Measurements from ENCODE around the gene MLN.

The MLN gene

GRCh38 chr6:33757906-33758305 lies 45.9 kb downstream of the MLN start:
- TF ChIP-seq ZNF70 (CRISPR knock-in tag; IDR thresholded peaks at IDR 0.05) (peak; percentile 91), PATZ1 (CRISPR knock-in tag; IDR thresholded peaks at IDR 0.05; ENCODE audit: borderline replicate concordance) (no peak)
- no peak for ATAC-seq

DNA sequence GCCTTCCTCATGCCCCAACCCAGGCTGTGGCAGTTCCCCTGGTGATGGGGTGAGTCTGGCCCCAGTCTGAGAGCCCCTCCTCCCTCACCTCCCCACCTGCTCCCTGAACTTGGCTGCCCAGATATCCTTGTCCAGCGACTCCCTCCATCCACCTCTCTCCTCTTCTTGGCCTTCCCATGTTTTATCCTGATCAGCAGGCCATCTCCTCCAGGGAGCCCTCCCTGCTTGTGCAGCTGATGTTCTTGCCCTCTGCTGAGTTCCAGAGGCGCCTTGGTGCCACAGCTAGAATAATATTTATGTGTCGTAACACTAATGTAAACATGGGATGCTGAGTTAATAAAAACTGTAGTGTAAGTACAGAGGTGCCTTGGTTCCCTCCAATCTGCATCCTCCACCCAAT lies 46.7 kb downstream of the MLN start:
- ATAC-seq, result no peak
- TF ChIP-seq TOX (CRISPR knock-in tag; IDR thresholded peaks at IDR 0.05; ENCODE audit: borderline replicate concordance) (no peak), ZNF8 (CRISPR knock-in tag; IDR thresholded peaks at IDR 0.05) (no peak), OSR1 (CRISPR knock-in tag; IDR thresholded peaks at IDR 0.05) (no peak), BACH2 (CRISPR knock-in tag; IDR thresholded peaks at IDR 0.05; ENCODE audit: borderline replicate concordance) (no peak), ZNF70 (CRISPR knock-in tag; IDR thresholded peaks at IDR 0.05) (no peak)
- TF ChIP-seq, protein P1, sequence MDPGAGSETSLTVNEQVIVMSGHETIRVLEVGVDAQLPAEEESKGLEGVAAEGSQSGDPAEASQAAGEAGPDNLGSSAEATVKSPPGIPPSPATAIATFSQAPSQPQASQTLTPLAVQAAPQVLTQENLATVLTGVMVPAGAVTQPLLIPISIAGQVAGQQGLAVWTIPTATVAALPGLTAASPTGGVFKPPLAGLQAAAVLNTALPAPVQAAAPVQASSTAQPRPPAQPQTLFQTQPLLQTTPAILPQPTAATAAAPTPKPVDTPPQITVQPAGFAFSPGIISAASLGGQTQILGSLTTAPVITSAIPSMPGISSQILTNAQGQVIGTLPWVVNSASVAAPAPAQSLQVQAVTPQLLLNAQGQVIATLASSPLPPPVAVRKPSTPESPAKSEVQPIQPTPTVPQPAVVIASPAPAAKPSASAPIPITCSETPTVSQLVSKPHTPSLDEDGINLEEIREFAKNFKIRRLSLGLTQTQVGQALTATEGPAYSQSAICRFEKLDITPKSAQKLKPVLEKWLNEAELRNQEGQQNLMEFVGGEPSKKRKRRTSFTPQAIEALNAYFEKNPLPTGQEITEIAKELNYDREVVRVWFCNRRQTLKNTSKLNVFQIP (CRISPR knock-in tag; IDR thresholded peaks at IDR 0.05; ENCODE audit: borderline replicate concordance, low read depth), result no peak
- TF ChIP-seq, protein P2, sequence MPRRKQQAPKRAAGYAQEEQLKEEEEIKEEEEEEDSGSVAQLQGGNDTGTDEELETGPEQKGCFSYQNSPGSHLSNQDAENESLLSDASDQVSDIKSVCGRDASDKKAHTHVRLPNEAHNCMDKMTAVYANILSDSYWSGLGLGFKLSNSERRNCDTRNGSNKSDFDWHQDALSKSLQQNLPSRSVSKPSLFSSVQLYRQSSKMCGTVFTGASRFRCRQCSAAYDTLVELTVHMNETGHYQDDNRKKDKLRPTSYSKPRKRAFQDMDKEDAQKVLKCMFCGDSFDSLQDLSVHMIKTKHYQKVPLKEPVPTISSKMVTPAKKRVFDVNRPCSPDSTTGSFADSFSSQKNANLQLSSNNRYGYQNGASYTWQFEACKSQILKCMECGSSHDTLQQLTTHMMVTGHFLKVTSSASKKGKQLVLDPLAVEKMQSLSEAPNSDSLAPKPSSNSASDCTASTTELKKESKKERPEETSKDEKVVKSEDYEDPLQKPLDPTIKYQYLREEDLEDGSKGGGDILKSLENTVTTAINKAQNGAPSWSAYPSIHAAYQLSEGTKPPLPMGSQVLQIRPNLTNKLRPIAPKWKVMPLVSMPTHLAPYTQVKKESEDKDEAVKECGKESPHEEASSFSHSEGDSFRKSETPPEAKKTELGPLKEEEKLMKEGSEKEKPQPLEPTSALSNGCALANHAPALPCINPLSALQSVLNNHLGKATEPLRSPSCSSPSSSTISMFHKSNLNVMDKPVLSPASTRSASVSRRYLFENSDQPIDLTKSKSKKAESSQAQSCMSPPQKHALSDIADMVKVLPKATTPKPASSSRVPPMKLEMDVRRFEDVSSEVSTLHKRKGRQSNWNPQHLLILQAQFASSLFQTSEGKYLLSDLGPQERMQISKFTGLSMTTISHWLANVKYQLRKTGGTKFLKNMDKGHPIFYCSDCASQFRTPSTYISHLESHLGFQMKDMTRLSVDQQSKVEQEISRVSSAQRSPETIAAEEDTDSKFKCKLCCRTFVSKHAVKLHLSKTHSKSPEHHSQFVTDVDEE (CRISPR knock-in tag; IDR thresholded peaks at IDR 0.05), result no peak

GRCh38 chr6:33756211-33756954 lies 47.4 kb downstream of the MLN start:
- no peak for ATAC-seq
- TF ChIP-seq CSDC2 (CRISPR knock-in tag; IDR thresholded peaks at IDR 0.05) (no peak), RARB (CRISPR knock-in tag; IDR thresholded peaks at IDR 0.05) (no peak), CREB5 (CRISPR knock-in tag; IDR thresholded peaks at IDR 0.05; ENCODE audit: low read depth) (no peak), ZFP30 (CRISPR knock-in tag; IDR thresholded peaks at IDR 0.05) (no peak), SNAI2 (CRISPR knock-in tag; IDR thresholded peaks at IDR 0.05) (no peak)

DNA sequence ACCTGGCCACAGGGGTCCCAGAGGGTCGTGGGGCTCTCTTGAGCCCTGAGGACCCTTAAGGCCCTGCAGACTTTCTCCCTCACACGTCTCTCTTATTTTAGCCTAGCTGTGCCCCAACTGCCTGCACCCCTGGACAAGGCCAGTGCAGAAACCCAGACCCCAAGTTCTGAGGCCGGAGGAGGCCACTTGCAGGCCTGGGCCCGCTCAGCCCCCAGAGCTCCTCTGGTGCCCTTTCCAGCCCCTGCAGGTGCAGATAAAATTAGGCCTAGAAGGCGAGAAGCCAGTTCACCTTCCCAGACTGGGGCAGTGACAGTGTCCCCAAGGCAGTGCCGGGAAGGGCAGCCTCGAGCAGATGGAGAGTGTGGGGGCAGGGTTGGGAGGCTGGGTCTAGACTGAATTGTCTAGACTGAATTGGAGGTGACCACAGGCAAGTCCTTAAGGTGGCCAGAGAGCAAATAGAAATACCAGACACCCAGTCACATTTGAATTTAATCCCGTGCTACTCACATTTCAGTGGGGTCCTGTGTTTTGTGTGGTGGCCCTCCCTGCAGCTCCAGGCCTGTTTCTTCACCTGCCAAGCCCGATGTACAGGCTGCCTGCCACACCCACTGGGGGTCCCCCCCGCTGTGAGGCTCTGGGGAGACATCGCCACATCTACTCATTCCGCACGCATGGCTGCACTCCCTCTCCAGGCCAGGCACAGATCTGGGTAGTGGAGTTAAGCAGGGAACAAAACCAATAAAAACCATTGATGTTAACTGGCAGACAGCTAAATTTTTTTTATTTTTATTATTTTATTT lies 48.5 kb downstream of the MLN start:
- TF ChIP-seq, protein P3, sequence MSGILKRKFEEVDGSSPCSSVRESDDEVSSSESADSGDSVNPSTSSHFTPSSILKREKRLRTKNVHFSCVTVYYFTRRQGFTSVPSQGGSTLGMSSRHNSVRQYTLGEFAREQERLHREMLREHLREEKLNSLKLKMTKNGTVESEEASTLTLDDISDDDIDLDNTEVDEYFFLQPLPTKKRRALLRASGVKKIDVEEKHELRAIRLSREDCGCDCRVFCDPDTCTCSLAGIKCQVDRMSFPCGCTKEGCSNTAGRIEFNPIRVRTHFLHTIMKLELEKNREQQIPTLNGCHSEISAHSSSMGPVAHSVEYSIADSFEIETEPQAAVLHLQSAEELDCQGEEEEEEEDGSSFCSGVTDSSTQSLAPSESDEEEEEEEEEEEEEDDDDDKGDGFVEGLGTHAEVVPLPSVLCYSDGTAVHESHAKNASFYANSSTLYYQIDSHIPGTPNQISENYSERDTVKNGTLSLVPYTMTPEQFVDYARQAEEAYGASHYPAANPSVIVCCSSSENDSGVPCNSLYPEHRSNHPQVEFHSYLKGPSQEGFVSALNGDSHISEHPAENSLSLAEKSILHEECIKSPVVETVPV (CRISPR knock-in tag; IDR thresholded peaks at IDR 0.05), result no peak
- no peak for TF ChIP-seq BACH2 (CRISPR knock-in tag; IDR thresholded peaks at IDR 0.05; ENCODE audit: borderline replicate concordance)
- no peak for TF ChIP-seq ZNF70 (CRISPR knock-in tag; IDR thresholded peaks at IDR 0.05)
- TF ChIP-seq RARB (CRISPR knock-in tag; IDR thresholded peaks at IDR 0.05), result no peak
- TF ChIP-seq GLIS3 (CRISPR knock-in tag; IDR thresholded peaks at IDR 0.05), result no peak
- TF ChIP-seq PPARA (CRISPR knock-in tag; IDR thresholded peaks at IDR 0.05; ENCODE audit: borderline replicate concordance), result no peak
- no peak for TF ChIP-seq OSR1 (CRISPR knock-in tag; IDR thresholded peaks at IDR 0.05)
- TF ChIP-seq TOX (CRISPR knock-in tag; IDR thresholded peaks at IDR 0.05; ENCODE audit: borderline replicate concordance), result no peak
- no peak for TF ChIP-seq ZC3H10 (CRISPR knock-in tag; IDR thresholded peaks at IDR 0.05)
- ATAC-seq, result no peak
